ENCODE results near the gene LAX1.

- TF ChIP-seq, protein P1, sequence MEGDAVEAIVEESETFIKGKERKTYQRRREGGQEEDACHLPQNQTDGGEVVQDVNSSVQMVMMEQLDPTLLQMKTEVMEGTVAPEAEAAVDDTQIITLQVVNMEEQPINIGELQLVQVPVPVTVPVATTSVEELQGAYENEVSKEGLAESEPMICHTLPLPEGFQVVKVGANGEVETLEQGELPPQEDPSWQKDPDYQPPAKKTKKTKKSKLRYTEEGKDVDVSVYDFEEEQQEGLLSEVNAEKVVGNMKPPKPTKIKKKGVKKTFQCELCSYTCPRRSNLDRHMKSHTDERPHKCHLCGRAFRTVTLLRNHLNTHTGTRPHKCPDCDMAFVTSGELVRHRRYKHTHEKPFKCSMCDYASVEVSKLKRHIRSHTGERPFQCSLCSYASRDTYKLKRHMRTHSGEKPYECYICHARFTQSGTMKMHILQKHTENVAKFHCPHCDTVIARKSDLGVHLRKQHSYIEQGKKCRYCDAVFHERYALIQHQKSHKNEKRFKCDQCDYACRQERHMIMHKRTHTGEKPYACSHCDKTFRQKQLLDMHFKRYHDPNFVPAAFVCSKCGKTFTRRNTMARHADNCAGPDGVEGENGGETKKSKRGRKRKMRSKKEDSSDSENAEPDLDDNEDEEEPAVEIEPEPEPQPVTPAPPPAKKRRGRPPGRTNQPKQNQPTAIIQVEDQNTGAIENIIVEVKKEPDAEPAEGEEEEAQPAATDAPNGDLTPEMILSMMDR (IDR thresholded peaks at IDR 0.05; ENCODE audit: low read depth, low read length) = no peak
- no peak for TF ChIP-seq EZH2phosphoT487 (IDR thresholded peaks at IDR 0.05; ENCODE audit: low read depth)
These were observed 31.7 kb upstream of the LAX1 start for GRCh38 chr1:203733009-203733863.
